ENCODE measurements around the gene YPEL4.
"Not testable (repeated sequence)": the region's sequence is repeated elsewhere in the genome, so short reads cannot be mapped to it uniquely, and the experiment has no call there.

YPEL4 gene

GRCh38 chr11:57653163-57653562 lies 3.5 kb upstream of the YPEL4 start:
- DNase-seq, result no peak
- intact Hi-C loops (cut with DNase I), result no loop called here

- intact Hi-C loops (cut with DNase I), result no loop called here
These were observed 3.0 kb upstream of the YPEL4 start for GRCh38 chr11:57652662-57653061.

GRCh38 chr11:57652230-57652629 lies 2.5 kb upstream of the YPEL4 start:
- intact Hi-C loops (cut with DNase I), result not testable (repeated sequence)

More at GRCh38 chr11:57652662-57653061, 3.0 kb upstream of the YPEL4 start:
- no peak for DNase-seq

GRCh38 chr11:57651408-57651807 lies 1.7 kb upstream of the YPEL4 start:
- intact Hi-C loops (cut with DNase I), result no loop called here
- DNase-seq, result no peak

More at GRCh38 chr11:57652230-57652629, 2.5 kb upstream of the YPEL4 start:
- not testable (repeated sequence) for DNase-seq

- intact Hi-C loops (cut with DNase I), result no loop called here
- DNase-seq, result no peak
These were observed 1.0 kb upstream of the YPEL4 start for GRCh38 chr11:57650739-57651090.

GRCh38 chr11:57648801-57649735 lies 644 bp downstream of the YPEL4 start:
- peak; percentile 39 to 89 (median 72) for DNase-seq
- intact Hi-C loops (cut with DNase I), result loop anchor here (5.0 to 10.0 kb wide), 3 partner anchors 82 to 312 kb away; partner anchors contain the start of genes P2RX3, SMTNL1, SSRP1 and TIMM10

GRCh38 chr11:57647960-57648800 lies 1.5 kb downstream of the YPEL4 start:
- intact Hi-C loops (cut with DNase I), result loop anchor here (5.0 to 10.0 kb wide), 3 partner anchors 81 to 311 kb away; partner anchors contain the start of genes P2RX3, SMTNL1, SSRP1 and TIMM10
- DNase-seq, result peak in 39 of 42 donors; percentile 40 to 90 (median 72)

- DNase-seq, result peak in 2 of 42 donors; percentile 10 to 44
- intact Hi-C loops (cut with DNase I), result loop anchor here (5.0 to 10.0 kb wide), 3 partner anchors 80 to 310 kb away; partner anchors contain the start of genes P2RX3, SMTNL1, SSRP1 and TIMM10
These were observed 2.3 kb downstream of the YPEL4 start for GRCh38 chr11:57647372-57647771.

GRCh38 chr11:57646799-57647303 lies 2.9 kb downstream of the YPEL4 start:
- intact Hi-C loops (cut with DNase I), result loop anchor here (5.0 to 10.0 kb wide), 3 partner anchors 80 to 310 kb away; partner anchors contain the start of genes P2RX3, SMTNL1, SSRP1 and TIMM10
- DNase-seq, result peak in 1 of 42 donors; percentile 42

- intact Hi-C loops (cut with DNase I), result loop anchor here (5.0 to 10.0 kb wide), 3 partner anchors 79 to 309 kb away; partner anchors contain the start of genes P2RX3, SMTNL1, SSRP1 and TIMM10
- DNase-seq, result peak in 1 of 42 donors; percentile 41
These were observed 3.4 kb downstream of the YPEL4 start for GRCh38 chr11:57646194-57646798.

- no peak for DNase-seq
- intact Hi-C loops (cut with DNase I), result loop anchor here (5.0 to 10.0 kb wide), 3 partner anchors 78 to 308 kb away; partner anchors contain the start of genes P2RX3, SMTNL1, SSRP1 and TIMM10
These were observed 4.0 kb downstream of the YPEL4 start for GRCh38 chr11:57645689-57646085.

GRCh38 chr11:57644748-57645688 lies 4.7 kb downstream of the YPEL4 start:
- DNase-seq, result peak; percentile 73 to 95 (median 87)
- intact Hi-C loops (cut with DNase I), result loop anchor here (5.0 to 10.0 kb wide), 3 partner anchors 78 to 308 kb away; partner anchors contain the start of genes P2RX3, SMTNL1, SSRP1 and TIMM10

GRCh38 chr11:57643802-57644201 lies 5.9 kb downstream of the YPEL4 start:
- DNase-seq, result no peak
- intact Hi-C loops (cut with DNase I), result loop anchor here (10.0 kb wide), 1 partner anchor 109 kb away; the partner anchor contains the start of genes SMTNL1 and TIMM10

GRCh38 chr11:57641011-57641807 lies 8.5 kb downstream of the YPEL4 start:
- DNase-seq, result peak in 22 of 42 donors; percentile 33 to 72 (median 52)

GRCh38 chr11:57640068-57640800 lies 9.5 kb downstream of the YPEL4 start:
- intact Hi-C loops (cut with DNase I), result loop anchor here (10.0 kb wide), 1 partner anchor 105 kb away; the partner anchor contains the start of genes SMTNL1 and TIMM10
- DNase-seq, result no peak

More at GRCh38 chr11:57641011-57641807, 8.5 kb downstream of the YPEL4 start:
- intact Hi-C loops (cut with DNase I), result loop anchor here (10.0 kb wide), 1 partner anchor 106 kb away; the partner anchor contains the start of genes SMTNL1 and TIMM10

Measured in head of caudate nucleus (tissue), 42 donors.